PC-3 (cell line): ENCODE results near the gene HECW1. TPM values are rescaled to one million over a fixed set of nuclear protein-coding genes. Genes with fewer than 3 reads are reported as not detected.
"Not testable (repeated sequence)": the region's sequence is repeated elsewhere in the genome, so short reads cannot be mapped to it uniquely, and the experiment has no call there.

Experiments used
- ATAC-seq: fragments of 200-7000 bp; cut with Tn5 transposase; 2 replicates; pipeline ENCODE4 v1.9.1; 2020; ENCODE audit warnings: mild to moderate bottlenecking, moderate library complexity
- BruUV-seq: library from RNA; stranded (reverse); fragments of 400-500 nt; replicated peaks from 2 replicates; lab custom pipeline; 2021; lab: Mats Ljungman, UMichigan
- CTCF ChIA-PET: fragments of 300-600 bp; sonication (Branson Sonifier 250); formaldehyde crosslinking; loops from one replicate; lab custom pipeline; 2022; ENCODE audit warnings: antibody characterized with exemption; lab: Charles Lee
- POLR2A ChIA-PET: fragments of 300-600 bp; sonication (Branson Sonifier 250); formaldehyde crosslinking; loops from one replicate; lab custom pipeline; 2022; ENCODE audit warnings: antibody characterized with exemption; ENCODE audit not compliant: unreplicated experiment; lab: Charles Lee
- DNase-seq: peaks from one replicate; pipeline ENCODE4 v3.0.0-alpha.2; 2015
- H2AFZ ChIP-seq: fragments of 300-600 bp; sonication (generic); 2 replicates; pipeline ENCODE4 v1.6.0; 2016; ENCODE audit warnings: antibody characterized with exemption, low read length
- H3F3A ChIP-seq: fragments of 300-600 bp; sonication (generic); one replicate; pipeline ENCODE4 v1.6.0; 2017; ENCODE audit warnings: antibody characterized with exemption, low read length, control low read depth, mild to moderate bottlenecking; ENCODE audit not compliant: unreplicated experiment
- H3K27ac ChIP-seq: fragments of 300-600 bp; sonication (generic); 2 replicates; pipeline ENCODE4 v1.5.1; 2016; ENCODE audit warnings: mild to moderate bottlenecking, low read length
- H3K27me3 ChIP-seq: fragments of 300-600 bp; sonication (generic); 2 replicates; pipeline ENCODE4 v1.6.1; 2016; ENCODE audit warnings: low read length, mixed read lengths
- H3K36me3 ChIP-seq: fragments of 300-600 bp; sonication (generic); 2 replicates; pipeline ENCODE4 v1.6.1; 2016; ENCODE audit warnings: low read depth, mixed run types, low read length, mixed read lengths
- H3K4me1 ChIP-seq: fragments of 300-600 bp; sonication (generic); 2 replicates; pipeline ENCODE4 v1.5.1; 2016; ENCODE audit warnings: low read length; ENCODE audit not compliant: insufficient read depth
- H3K4me2 ChIP-seq: fragments of 300-600 bp; sonication (generic); 2 replicates; pipeline ENCODE4 v1.6.0; 2016; ENCODE audit warnings: low read length
- H3K4me3 ChIP-seq: fragments of 300-600 bp; sonication (generic); 2 replicates; pipeline ENCODE4 v1.5.1; 2016; ENCODE audit warnings: mild to moderate bottlenecking, low read length, mixed read lengths
- H3K79me2 ChIP-seq: fragments of 300-600 bp; sonication (generic); 2 replicates; pipeline ENCODE4 v1.6.1; 2017; ENCODE audit warnings: low read length, mixed read lengths
- H3K9ac ChIP-seq: fragments of 300-600 bp; sonication (generic); 2 replicates; pipeline ENCODE4 v1.6.0; 2016; ENCODE audit warnings: mild to moderate bottlenecking, low read length
- H3K9me2 ChIP-seq: fragments of 300-600 bp; sonication (generic); replicated peaks from 2 replicates; pipeline ENCODE4 v1.6.1; 2016; ENCODE audit warnings: mixed run types, low read length, mixed read lengths
- H3K9me3 ChIP-seq: fragments of 300-600 bp; sonication (generic); 2 replicates; pipeline ENCODE4 v1.6.1; 2016; ENCODE audit warnings: low read length, mixed read lengths
- H4K20me1 ChIP-seq: fragments of 300-600 bp; sonication (generic); 2 replicates; pipeline ENCODE4 v1.6.1; 2016; ENCODE audit warnings: low read length, mixed read lengths
- CTCF ChIP-seq: fragments of 300-600 bp; sonication (generic); conservative IDR thresholded peaks from 2 replicates; pipeline ENCODE4 v1.5.1; 2017; ENCODE audit warnings: antibody characterized with exemption, low read depth, mild to moderate bottlenecking, low read length
- EZH2 ChIP-seq: fragments of 300-600 bp; sonication (generic); IDR thresholded peaks from one replicate; pipeline ENCODE4 v1.6.1; 2017; ENCODE audit warnings: antibody characterized with exemption, mild to moderate bottlenecking, low read length; ENCODE audit not compliant: unreplicated experiment
- EZH2phosphoT487 ChIP-seq: fragments of 300-600 bp; sonication (generic); IDR thresholded peaks from 2 replicates; pipeline ENCODE4 v1.6.1; 2018; ENCODE audit warnings: mild to moderate bottlenecking, antibody characterized with exemption, low read length, borderline replicate concordance
- intact Hi-C: fragments of 100-400 bp; cut with micrococcal nuclease; formaldehyde crosslinking; loops from 2 replicates; pipeline ENCODE4 v1.9.0; 2023
- total RNA-seq: library from RNA; depleted of rRNA; stranded (reverse); fragments of >200 nt; gene quantifications from 2 replicates; pipeline ENCODE4 v1.2.3, GENCODE V29; 2014

Gene HECW1
- total RNA-seq, 1 experiment from 2014 or later: 3.0 TPM

DNA sequence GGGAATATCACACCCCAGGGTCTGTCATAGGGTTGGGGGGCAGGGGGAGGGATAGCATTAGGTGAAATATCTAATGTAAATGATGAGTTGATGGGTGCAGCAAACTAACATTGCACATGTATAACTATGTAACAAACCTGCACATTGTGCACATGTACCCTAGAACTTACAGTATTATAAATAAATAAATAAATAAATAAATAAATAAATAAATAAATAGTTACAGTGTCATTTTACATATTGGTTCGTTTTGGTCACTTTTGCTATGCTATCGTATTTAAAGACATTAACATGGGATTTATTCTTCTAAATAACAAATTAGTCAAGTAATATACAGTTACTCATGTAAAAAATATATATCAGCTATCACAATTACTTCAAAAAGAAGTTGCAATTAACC, 228.7 kb downstream of the HECW1 start:
- Histone ChIP-seq H3K79me2 (no peaks in the 10 kb centered on the region), H2AFZ (no peak overlapping the region), H3K9me3 (no peaks in the 10 kb centered on the region), H3K4me2 (no peak overlapping the region), H3K9ac (no peak overlapping the region), H3K4me1 (no peaks in the 10 kb centered on the region), H3K27ac (no peak overlapping the region), H4K20me1 (no peaks in the 10 kb centered on the region), H3F3A (no peaks in the 10 kb centered on the region), H3K9me2 (no peaks in the 10 kb centered on the region), H3K4me3 (no peak overlapping the region), H3K36me3 (no peaks in the 10 kb centered on the region), H3K27me3 (no peaks in the 10 kb centered on the region)
- BruUV-seq: no TSS peak
- TF ChIP-seq EZH2 (no peak), CTCF (no peak), EZH2phosphoT487 (no peak)
- DNase-seq (no peak), ATAC-seq (no peak)
- intact Hi-C loops: no loop called here
- ChIA-PET CTCF (no interaction called here), POLR2A (interaction anchor here (0.7 kb wide), 1 partner anchor 241 kb away, joined by 3 read pairs; no protein-coding TSS in a partner anchor)

GRCh38 chr7:43343417-43343816, 231.0 kb downstream of the HECW1 start:
- H4K20me1 ChIP-seq, H3K9me3 ChIP-seq, H3K27ac ChIP-seq, BruUV-seq, H3K4me2 ChIP-seq, H3K4me3 ChIP-seq, ATAC-seq, H3F3A ChIP-seq, CTCF ChIA-PET, H3K36me3 ChIP-seq, DNase-seq, H3K9ac ChIP-seq, H3K4me1 ChIP-seq, intact Hi-C loops, POLR2A ChIA-PET, H3K27me3 ChIP-seq, H3K9me2 ChIP-seq, H2AFZ ChIP-seq, H3K79me2 ChIP-seq: not testable (repeated sequence)

- POLR2A ChIA-PET: not testable (repeated sequence)
These were observed 233.2 kb downstream of the HECW1 start for GRCh38 chr7:43345696-43346095.

GRCh38 chr7:43351683-43352082, 239.2 kb downstream of the HECW1 start:
- Histone ChIP-seq H3K9me2 (no peaks in the 10 kb centered on the region), H3F3A (no peaks in the 10 kb centered on the region), H2AFZ (no peak overlapping the region), H3K9ac (no peak overlapping the region), H3K9me3 (no peaks in the 10 kb centered on the region), H3K4me1 (no peaks in the 10 kb centered on the region), H3K4me2 (no peak overlapping the region), H4K20me1 (no peaks in the 10 kb centered on the region), H3K27ac (no peak overlapping the region), H3K4me3 (no peak overlapping the region), H3K27me3 (no peaks in the 10 kb centered on the region), H3K36me3 (no peaks in the 10 kb centered on the region), H3K79me2 (no peaks in the 10 kb centered on the region)
- TF ChIP-seq CTCF: no peak
- TF ChIP-seq EZH2phosphoT487: no peak
- TF ChIP-seq EZH2: no peak
- intact Hi-C loops: no loop called here
- no peak for DNase-seq
- POLR2A ChIA-PET: no interaction called here
- no peak for ATAC-seq
- CTCF ChIA-PET: no interaction called here
- no TSS peak for BruUV-seq

More at GRCh38 chr7:43345696-43346095, 233.2 kb downstream of the HECW1 start:
- H3K27me3 ChIP-seq, H3K9me2 ChIP-seq, DNase-seq, intact Hi-C loops, H3K36me3 ChIP-seq, H4K20me1 ChIP-seq, BruUV-seq, H3K4me1 ChIP-seq, ATAC-seq, H3K9me3 ChIP-seq, H2AFZ ChIP-seq, H3K9ac ChIP-seq, H3K4me3 ChIP-seq, H3K79me2 ChIP-seq, H3F3A ChIP-seq, H3K27ac ChIP-seq, CTCF ChIA-PET, H3K4me2 ChIP-seq: not testable (repeated sequence)
